Choroid plexus epithelial cell (primary cell): ENCODE data around the gene KLF11.
A peak's percentile ranks its signal among the peaks of the same experiment; 100 is the strongest.

Source experiments
- DNase-seq: peaks from one replicate; pipeline ENCODE4 v3.0.0-alpha.2; 2010; ENCODE audit warnings: low read depth
- H3K4me3 ChIP-seq: 2 replicates; pipeline ENCODE4 v1.5.1; 2011; ENCODE audit warnings: low read depth, mild to moderate bottlenecking, control low read depth, low read length, moderate library complexity
- TF ChIP-seq, protein P1 (sequence below): conservative IDR thresholded peaks from 2 replicates; pipeline ENCODE4 v1.5.1; 2011; ENCODE audit warnings: low read depth, mild to moderate bottlenecking, control low read depth, inconsistent platforms, low read length, moderate library complexity

Gene KLF11

GRCh38 chr2:10041711-10042110 lies 1.6 kb upstream of the KLF11 start:
- no peak for DNase-seq
- TF ChIP-seq, protein P1, sequence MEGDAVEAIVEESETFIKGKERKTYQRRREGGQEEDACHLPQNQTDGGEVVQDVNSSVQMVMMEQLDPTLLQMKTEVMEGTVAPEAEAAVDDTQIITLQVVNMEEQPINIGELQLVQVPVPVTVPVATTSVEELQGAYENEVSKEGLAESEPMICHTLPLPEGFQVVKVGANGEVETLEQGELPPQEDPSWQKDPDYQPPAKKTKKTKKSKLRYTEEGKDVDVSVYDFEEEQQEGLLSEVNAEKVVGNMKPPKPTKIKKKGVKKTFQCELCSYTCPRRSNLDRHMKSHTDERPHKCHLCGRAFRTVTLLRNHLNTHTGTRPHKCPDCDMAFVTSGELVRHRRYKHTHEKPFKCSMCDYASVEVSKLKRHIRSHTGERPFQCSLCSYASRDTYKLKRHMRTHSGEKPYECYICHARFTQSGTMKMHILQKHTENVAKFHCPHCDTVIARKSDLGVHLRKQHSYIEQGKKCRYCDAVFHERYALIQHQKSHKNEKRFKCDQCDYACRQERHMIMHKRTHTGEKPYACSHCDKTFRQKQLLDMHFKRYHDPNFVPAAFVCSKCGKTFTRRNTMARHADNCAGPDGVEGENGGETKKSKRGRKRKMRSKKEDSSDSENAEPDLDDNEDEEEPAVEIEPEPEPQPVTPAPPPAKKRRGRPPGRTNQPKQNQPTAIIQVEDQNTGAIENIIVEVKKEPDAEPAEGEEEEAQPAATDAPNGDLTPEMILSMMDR = no peak
- no peak overlapping the region for H3K4me3 ChIP-seq

DNA sequence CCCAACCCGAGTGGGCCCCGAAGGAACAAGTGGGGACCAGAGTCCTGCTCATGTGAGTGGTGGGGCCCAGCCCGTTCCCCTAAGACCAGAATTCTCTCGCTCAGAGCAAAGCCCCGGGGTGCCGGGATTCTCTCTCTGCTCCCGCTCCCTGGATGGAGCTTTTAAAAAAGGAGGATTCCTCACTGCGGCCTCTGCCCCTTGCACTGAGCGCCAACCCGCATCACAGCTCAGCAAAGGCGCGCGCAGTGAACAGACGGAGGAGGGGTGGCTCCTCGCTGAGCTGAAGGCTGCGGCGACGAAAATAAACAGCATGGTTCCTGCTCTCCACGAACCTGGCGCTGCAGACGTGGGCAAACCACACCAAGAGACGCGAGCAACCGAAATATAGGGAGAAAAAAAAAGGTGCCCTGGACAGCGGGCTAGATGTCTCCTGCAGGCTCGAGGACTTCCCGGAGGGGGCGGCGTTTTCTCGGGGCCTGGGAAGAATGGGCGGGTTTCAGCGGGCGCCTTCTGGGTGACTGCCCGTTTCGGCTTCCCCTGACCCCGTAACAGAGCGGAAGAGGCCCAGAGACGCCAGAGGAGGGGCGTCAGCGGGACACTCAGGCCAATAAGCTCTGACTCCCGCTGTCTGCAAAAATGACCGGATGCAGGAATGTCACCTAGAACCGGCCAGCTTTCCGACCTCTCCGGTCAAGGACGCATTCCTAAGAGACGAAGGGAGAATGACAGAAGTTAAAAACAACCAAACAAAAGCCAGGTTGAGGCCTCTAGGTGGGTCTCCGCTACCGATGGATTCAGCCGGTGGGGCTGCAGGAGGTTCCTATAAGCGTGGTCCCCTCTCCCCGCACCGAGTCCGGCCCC lies 819 bp upstream of the KLF11 start:
- DNase-seq = peak; percentile 80
- H3K4me3 ChIP-seq = peak overlapping the region; percentile 49
- TF ChIP-seq, protein P1 = no peak

DNA sequence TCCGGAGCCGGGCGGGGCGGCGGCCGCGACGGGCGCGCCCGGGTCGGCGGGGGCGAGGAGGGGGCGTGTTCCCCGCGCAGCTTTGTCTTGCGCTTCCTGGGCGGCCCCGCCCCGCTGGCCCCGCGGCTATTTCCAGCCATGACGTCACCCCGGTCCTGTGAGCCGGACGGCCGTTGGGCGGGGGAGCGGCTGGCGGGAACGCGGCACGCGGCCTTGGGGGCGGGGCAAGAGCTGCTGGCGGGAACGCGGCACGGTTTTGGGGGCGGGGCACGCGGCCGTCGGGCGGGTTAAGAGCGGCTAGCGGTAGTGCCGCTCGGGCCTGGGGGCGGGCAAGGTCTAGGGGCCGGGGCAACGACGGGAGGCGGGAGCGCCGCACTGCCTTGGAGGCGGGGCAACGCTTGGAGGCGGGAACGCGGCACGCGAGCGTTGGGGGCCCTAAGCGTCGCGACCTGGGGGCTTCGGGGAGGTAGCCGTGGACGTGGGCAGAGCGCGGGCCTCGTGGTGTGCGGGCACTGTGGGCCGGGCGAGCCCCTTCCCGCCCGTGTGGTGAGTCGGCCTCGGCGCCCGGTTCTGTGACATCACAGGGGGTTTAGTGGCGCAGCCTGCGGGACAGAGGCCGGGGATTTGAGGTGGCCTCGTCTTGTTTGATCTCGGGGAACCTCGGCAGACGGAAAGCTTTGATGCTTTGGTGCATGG lies 704 bp downstream of the KLF11 start:
- TF ChIP-seq, protein P1 = no peak
- peak; percentile 96 for DNase-seq
- peak overlapping the region; percentile 71 for H3K4me3 ChIP-seq

GRCh38 chr2:10045561-10046355 lies 2.4 kb downstream of the KLF11 start:
- TF ChIP-seq, protein P1 = no peak
- no peak for DNase-seq
- H3K4me3 ChIP-seq = no peak overlapping the region

- TF ChIP-seq, protein P1 = no peak
- H3K4me3 ChIP-seq = no peak overlapping the region
- no peak for DNase-seq
These were observed 3.6 kb downstream of the KLF11 start for GRCh38 chr2:10046931-10047330.

DNA sequence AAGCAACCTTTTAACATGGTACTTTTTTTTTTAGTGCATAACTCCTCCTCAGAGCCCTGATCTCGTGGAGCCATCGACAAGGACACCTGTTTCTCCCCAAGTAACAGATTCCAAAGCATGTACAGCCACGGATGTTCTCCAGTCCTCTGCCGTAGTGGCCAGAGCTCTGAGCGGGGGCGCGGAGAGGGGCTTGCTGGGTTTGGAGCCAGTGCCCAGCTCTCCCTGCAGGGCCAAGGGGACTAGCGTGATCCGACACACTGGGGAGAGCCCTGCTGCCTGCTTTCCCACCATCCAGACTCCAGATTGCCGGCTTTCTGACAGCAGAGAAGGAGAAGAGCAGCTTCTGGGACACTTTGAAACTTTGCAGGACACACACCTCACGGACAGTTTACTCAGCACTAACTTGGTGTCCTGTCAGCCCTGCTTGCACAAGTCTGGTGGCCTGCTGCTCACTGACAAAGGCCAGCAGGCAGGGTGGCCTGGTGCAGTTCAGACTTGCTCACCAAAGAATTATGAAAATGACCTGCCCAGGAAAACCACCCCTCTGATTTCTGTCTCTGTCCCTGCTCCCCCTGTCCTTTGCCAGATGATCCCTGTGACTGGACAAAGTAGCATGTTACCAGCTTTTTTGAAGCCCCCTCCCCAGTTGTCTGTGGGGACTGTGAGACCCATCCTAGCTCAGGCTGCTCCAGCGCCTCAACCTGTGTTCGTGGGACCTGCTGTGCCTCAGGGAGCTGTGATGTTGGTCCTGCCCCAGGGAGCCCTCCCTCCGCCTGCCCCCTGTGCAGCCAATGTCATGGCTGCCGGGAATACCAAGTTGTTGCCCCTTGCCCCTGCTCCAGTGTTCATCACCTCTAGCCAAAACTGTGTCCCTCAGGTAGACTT lies 4.5 kb downstream of the KLF11 start:
- DNase-seq = no peak
- TF ChIP-seq, protein P1 = no peak
- H3K4me3 ChIP-seq = no peak overlapping the region
